Activated CD8-positive, alpha-beta memory T cell treated with anti-CD3 and anti-CD28 coated beads, Interleukin-2, amount 50 U/mL, for 24 hours (primary cell): ENCODE measurements around the gene ATP6V1G2.
A peak's percentile ranks its signal among the peaks of the same experiment; 100 is the strongest.

ENCODE experiments used
- DNase-seq: peaks from one replicate; pipeline ENCODE4 v3.0.0-alpha.2; 2020; ENCODE audit errors: extremely low read depth

Gene ATP6V1G2

GRCh38 chr6:31547727-31548543 is 1.5 kb upstream of the ATP6V1G2 start:
- DNase-seq: no peak

GRCh38 chr6:31546958-31547726 is 734 bp upstream of the ATP6V1G2 start, which contains the start of gene NFKBIL1:
NFKBIL1 (plus strand) TSS chr6:31547608; CDS start chr6:31547695, 87 bp downstream.
- peak; percentile 84 for DNase-seq

- no peak for DNase-seq
Observed at GRCh38 chr6:31545291-31545690, 1.1 kb downstream of the ATP6V1G2 start.

GRCh38 chr6:31544676-31545075 is 1.7 kb downstream of the ATP6V1G2 start:
- DNase-seq: no peak

GRCh38 chr6:31543639-31544038 is 2.8 kb downstream of the ATP6V1G2 start:
- DNase-seq: no peak

- DNase-seq: peak; percentile 86
Observed at GRCh38 chr6:31541658-31542521, 4.5 kb downstream of the ATP6V1G2 start, which contains the start of gene DDX39B. DDX39B (minus strand) TSS chr6:31542003; CDS start chr6:31540532, 1,471 bp downstream.

GRCh38 chr6:31541059-31541657 is 5.2 kb downstream of the ATP6V1G2 start:
- no peak for DNase-seq

- no peak for DNase-seq
Observed at GRCh38 chr6:31540640-31541039, 5.8 kb downstream of the ATP6V1G2 start.

- no peak for DNase-seq
Observed at GRCh38 chr6:31538805-31539400, 7.5 kb downstream of the ATP6V1G2 start.

- DNase-seq: no peak
Observed at GRCh38 chr6:31535538-31536324, 10.7 kb downstream of the ATP6V1G2 start.

GRCh38 chr6:31534521-31535040 is 11.8 kb downstream of the ATP6V1G2 start:
- DNase-seq: no peak

- no peak for DNase-seq
Observed at GRCh38 chr6:31534011-31534410, 12.4 kb downstream of the ATP6V1G2 start.

GRCh38 chr6:31533455-31533841 is 13.0 kb downstream of the ATP6V1G2 start:
- no peak for DNase-seq

- DNase-seq: no peak
Observed at GRCh38 chr6:31532644-31533454, 13.6 kb downstream of the ATP6V1G2 start.

- no peak for DNase-seq
Observed at GRCh38 chr6:31531771-31532643, 14.4 kb downstream of the ATP6V1G2 start.

GRCh38 chr6:31531162-31531561 is 15.2 kb downstream of the ATP6V1G2 start:
- DNase-seq: no peak

GRCh38 chr6:31530659-31531058 is 15.7 kb downstream of the ATP6V1G2 start:
- no peak for DNase-seq
